OCI-LY3 (cell line): ENCODE results near the gene ZFP92.

ENCODE experiments used
- CTCF ChIP-seq: fragments of 200-600, 300-600 bp; sonication (generic); IDR thresholded peaks from 2 replicates; pipeline ENCODE4 v1.5.1; 2014; ENCODE audit warnings: antibody characterized with exemption, low read length, low read depth
- EZH2phosphoT487 ChIP-seq: fragments of 200-600 bp; shearing (Covaris generic); IDR thresholded peaks from 2 replicates; pipeline ENCODE4 v1.6.1; 2018; ENCODE audit warnings: antibody characterized with exemption, mixed run types, low read depth

- TF ChIP-seq CTCF (no peak), EZH2phosphoT487 (no peak)
Observed at GRCh38 chrX:153423652-153424051, 12.4 kb downstream of the ZFP92 start.
